Measurements from ENCODE around the gene GRWD1.
"Not testable (repeated sequence)": the region's sequence is repeated elsewhere in the genome, so short reads cannot be mapped to it uniquely, and the experiment has no call there.

Gene GRWD1

GRCh38 chr19:48478339-48479256 is 32.8 kb downstream of the GRWD1 start:
- DNase-seq = no peak
- Histone ChIP-seq H3K4me1 (ENCODE audit: control insufficient read depth, insufficient read depth, low read length, poor library complexity, severe bottlenecking) (peaks cover 11% of the 10 kb centered on the region), H3K27ac (ENCODE audit: insufficient read depth, low read length, poor library complexity, severe bottlenecking) (peak overlapping the region; percentile 18), H3K4me3 (ENCODE audit: insufficient read depth, low read depth, low read length, poor library complexity, severe bottlenecking) (no peak overlapping the region), H3K27me3 (replicated peaks; ENCODE audit: control insufficient read depth, insufficient read depth, low read length, poor library complexity, severe bottlenecking) (no peaks in the 10 kb centered on the region), H3K9me3 (ENCODE audit: control insufficient read depth, low read length) (no peaks in the 10 kb centered on the region), H3K36me3 (ENCODE audit: control insufficient read depth, insufficient read depth, low read length) (peaks cover 26% of the 10 kb centered on the region)

DNA sequence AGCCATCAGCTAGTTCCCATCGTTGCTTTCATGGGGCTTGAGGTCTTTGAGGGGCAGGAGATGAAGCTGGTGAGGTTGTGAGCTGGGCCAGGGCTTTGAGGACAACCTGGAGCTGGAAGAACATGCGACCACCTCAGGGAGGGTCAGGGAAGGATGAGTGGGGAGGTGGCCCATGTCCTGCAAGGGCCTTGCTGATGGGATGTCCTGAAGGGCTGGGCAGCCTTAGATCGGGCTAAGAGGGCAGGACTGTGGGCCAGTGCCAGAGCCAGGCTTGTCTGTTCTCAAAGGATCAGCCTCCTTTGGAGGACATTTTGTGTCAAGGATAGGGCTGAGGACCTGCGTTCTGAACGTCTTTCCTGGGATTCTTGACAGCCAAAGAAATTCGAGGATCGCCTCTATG is 33.9 kb downstream of the GRWD1 start:
- H3K4me1 ChIP-seq (ENCODE audit: control insufficient read depth, insufficient read depth, low read length, poor library complexity, severe bottlenecking) = peaks cover 11% of the 10 kb centered on the region
- no peaks in the 10 kb centered on the region for H3K27me3 ChIP-seq (replicated peaks; ENCODE audit: control insufficient read depth, insufficient read depth, low read length, poor library complexity, severe bottlenecking)
- no peak for DNase-seq
- no peaks in the 10 kb centered on the region for H3K9me3 ChIP-seq (ENCODE audit: control insufficient read depth, low read length)
- peak overlapping the region; percentile 68 for H3K27ac ChIP-seq (ENCODE audit: insufficient read depth, low read length, poor library complexity, severe bottlenecking)
- no peak overlapping the region for H3K4me3 ChIP-seq (ENCODE audit: insufficient read depth, low read depth, low read length, poor library complexity, severe bottlenecking)
- peaks cover 17% of the 10 kb centered on the region for H3K36me3 ChIP-seq (ENCODE audit: control insufficient read depth, insufficient read depth, low read length)

DNA sequence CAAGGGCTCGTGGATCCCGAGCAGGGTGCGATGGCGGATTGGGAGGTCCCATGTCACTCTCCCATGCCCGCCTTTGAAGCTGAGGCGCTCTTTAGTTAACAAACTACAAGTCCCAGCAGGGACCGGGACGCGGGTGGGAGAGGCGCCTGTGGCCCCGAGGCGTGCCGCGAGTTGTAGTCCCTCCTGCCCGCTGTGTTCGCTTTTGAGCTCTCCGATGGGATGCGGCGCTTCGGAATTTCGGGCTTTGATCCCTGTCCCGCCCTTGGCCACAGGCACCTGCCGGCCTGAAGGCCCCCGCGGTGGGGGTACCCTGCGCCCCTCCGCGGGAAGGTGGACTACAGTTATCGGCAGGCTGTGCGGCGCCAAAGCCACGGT is 34.4 kb downstream of the GRWD1 start:
- peaks cover 12% of the 10 kb centered on the region for H3K36me3 ChIP-seq (ENCODE audit: control insufficient read depth, insufficient read depth, low read length)
- peaks cover 11% of the 10 kb centered on the region for H3K4me1 ChIP-seq (ENCODE audit: control insufficient read depth, insufficient read depth, low read length, poor library complexity, severe bottlenecking)
- no peak for DNase-seq
- no peaks in the 10 kb centered on the region for H3K27me3 ChIP-seq (replicated peaks; ENCODE audit: control insufficient read depth, insufficient read depth, low read length, poor library complexity, severe bottlenecking)
- no peaks in the 10 kb centered on the region for H3K9me3 ChIP-seq (ENCODE audit: control insufficient read depth, low read length)
- H3K4me3 ChIP-seq (ENCODE audit: insufficient read depth, low read depth, low read length, poor library complexity, severe bottlenecking) = peak overlapping the region; percentile 63
- H3K27ac ChIP-seq (ENCODE audit: insufficient read depth, low read length, poor library complexity, severe bottlenecking) = peak overlapping the region; percentile 68

GRCh38 chr19:48480558-48481500 is 35.0 kb downstream of the GRWD1 start:
- DNase-seq = peak; percentile 34 to 45 (median 43)
- Histone ChIP-seq H3K9me3 (ENCODE audit: control insufficient read depth, low read length) (no peaks in the 10 kb centered on the region), H3K36me3 (ENCODE audit: control insufficient read depth, insufficient read depth, low read length) (peaks cover 6% of the 10 kb centered on the region), H3K27me3 (replicated peaks; ENCODE audit: control insufficient read depth, insufficient read depth, low read length, poor library complexity, severe bottlenecking) (no peaks in the 10 kb centered on the region), H3K4me1 (ENCODE audit: control insufficient read depth, insufficient read depth, low read length, poor library complexity, severe bottlenecking) (peaks cover 11% of the 10 kb centered on the region), H3K4me3 (ENCODE audit: insufficient read depth, low read depth, low read length, poor library complexity, severe bottlenecking) (peak overlapping the region; percentile 63), H3K27ac (ENCODE audit: insufficient read depth, low read length, poor library complexity, severe bottlenecking) (peak overlapping the region; percentile 68)

GRCh38 chr19:48481846-48482639 is 36.3 kb downstream of the GRWD1 start:
- Histone ChIP-seq H3K9me3 (ENCODE audit: control insufficient read depth, low read length) (no peaks in the 10 kb centered on the region), H3K27ac (ENCODE audit: insufficient read depth, low read length, poor library complexity, severe bottlenecking) (no peak overlapping the region), H3K4me1 (ENCODE audit: control insufficient read depth, insufficient read depth, low read length, poor library complexity, severe bottlenecking) (peaks cover 11% of the 10 kb centered on the region), H3K36me3 (ENCODE audit: control insufficient read depth, insufficient read depth, low read length) (no peaks in the 10 kb centered on the region), H3K4me3 (ENCODE audit: insufficient read depth, low read depth, low read length, poor library complexity, severe bottlenecking) (no peak overlapping the region), H3K27me3 (replicated peaks; ENCODE audit: control insufficient read depth, insufficient read depth, low read length, poor library complexity, severe bottlenecking) (no peaks in the 10 kb centered on the region)
- DNase-seq = no peak

GRCh38 chr19:48483301-48483700 is 37.5 kb downstream of the GRWD1 start:
- Histone ChIP-seq H3K9me3 (ENCODE audit: control insufficient read depth, low read length) (no peaks in the 10 kb centered on the region), H3K27ac (ENCODE audit: insufficient read depth, low read length, poor library complexity, severe bottlenecking) (no peak overlapping the region), H3K4me1 (ENCODE audit: control insufficient read depth, insufficient read depth, low read length, poor library complexity, severe bottlenecking) (peaks cover 11% of the 10 kb centered on the region), H3K27me3 (replicated peaks; ENCODE audit: control insufficient read depth, insufficient read depth, low read length, poor library complexity, severe bottlenecking) (no peaks in the 10 kb centered on the region), H3K36me3 (ENCODE audit: control insufficient read depth, insufficient read depth, low read length) (no peaks in the 10 kb centered on the region), H3K4me3 (ENCODE audit: insufficient read depth, low read depth, low read length, poor library complexity, severe bottlenecking) (no peak overlapping the region)
- DNase-seq = no peak

- Histone ChIP-seq H3K27me3 (replicated peaks; ENCODE audit: control insufficient read depth, insufficient read depth, low read length, poor library complexity, severe bottlenecking) (no peaks in the 10 kb centered on the region), H3K4me3 (ENCODE audit: insufficient read depth, low read depth, low read length, poor library complexity, severe bottlenecking) (no peak overlapping the region), H3K4me1 (ENCODE audit: control insufficient read depth, insufficient read depth, low read length, poor library complexity, severe bottlenecking) (peaks cover 11% of the 10 kb centered on the region), H3K36me3 (ENCODE audit: control insufficient read depth, insufficient read depth, low read length) (no peaks in the 10 kb centered on the region), H3K27ac (ENCODE audit: insufficient read depth, low read length, poor library complexity, severe bottlenecking) (no peak overlapping the region), H3K9me3 (ENCODE audit: control insufficient read depth, low read length) (no peaks in the 10 kb centered on the region)
- no peak for DNase-seq
These were observed 38.6 kb downstream of the GRWD1 start for GRCh38 chr19:48484247-48484893.

GRCh38 chr19:48484931-48485612 is 39.3 kb downstream of the GRWD1 start:
- Histone ChIP-seq H3K4me3 (ENCODE audit: insufficient read depth, low read depth, low read length, poor library complexity, severe bottlenecking) (no peak overlapping the region), H3K9me3 (ENCODE audit: control insufficient read depth, low read length) (no peaks in the 10 kb centered on the region), H3K27me3 (replicated peaks; ENCODE audit: control insufficient read depth, insufficient read depth, low read length, poor library complexity, severe bottlenecking) (no peaks in the 10 kb centered on the region), H3K27ac (ENCODE audit: insufficient read depth, low read length, poor library complexity, severe bottlenecking) (no peak overlapping the region), H3K4me1 (ENCODE audit: control insufficient read depth, insufficient read depth, low read length, poor library complexity, severe bottlenecking) (peaks cover 10% of the 10 kb centered on the region), H3K36me3 (ENCODE audit: control insufficient read depth, insufficient read depth, low read length) (no peaks in the 10 kb centered on the region)
- no peak for DNase-seq

DNA sequence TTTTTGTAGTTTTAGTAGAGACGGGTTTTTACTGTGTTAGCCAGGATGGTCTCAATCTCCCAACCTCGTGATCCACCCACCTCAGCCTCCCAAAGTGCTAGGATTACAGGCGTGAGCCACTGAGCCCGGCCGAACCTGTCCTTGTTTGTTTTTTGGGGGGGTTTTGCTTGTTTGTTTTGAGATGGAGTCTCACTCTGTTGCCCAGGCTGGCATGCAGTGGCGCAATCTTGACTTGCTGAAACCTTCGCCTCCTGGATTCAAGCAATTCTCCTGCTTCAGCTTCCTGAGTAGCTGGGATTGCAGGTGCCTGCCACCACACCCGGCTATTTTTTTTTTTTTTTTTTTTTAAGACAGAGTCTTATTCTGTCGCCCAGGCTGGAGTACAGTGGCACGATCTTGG is 40.9 kb downstream of the GRWD1 start:
- DNase-seq; H3K9me3 ChIP-seq (ENCODE audit: control insufficient read depth, low read length); H3K36me3 ChIP-seq (ENCODE audit: control insufficient read depth, insufficient read depth, low read length); H3K27ac ChIP-seq (ENCODE audit: insufficient read depth, low read length, poor library complexity, severe bottlenecking); H3K4me3 ChIP-seq (ENCODE audit: insufficient read depth, low read depth, low read length, poor library complexity, severe bottlenecking); H3K27me3 ChIP-seq (replicated peaks; ENCODE audit: control insufficient read depth, insufficient read depth, low read length, poor library complexity, severe bottlenecking): not testable (repeated sequence)
- peaks cover 11% of the 10 kb centered on the region for H3K4me1 ChIP-seq (ENCODE audit: control insufficient read depth, insufficient read depth, low read length, poor library complexity, severe bottlenecking)

All from effector memory CD4-positive, alpha-beta T cell (primary cell).